A549 (cell line): ENCODE results near the gene TIMP3. TPM values are rescaled to one million over a fixed set of nuclear protein-coding genes. Genes with fewer than 3 reads are reported as not detected.

Experiments used
- ATAC-seq, 2 experiments: fragments of 200-7000 bp in 1 of 2; fragments of >200 bp in 1 of 2; cut with Nextera tagmentation in 1 of 2; cut with Tn5 transposase in 1 of 2; 3 replicates each; pipeline versions ENCODE4 v1.8.0 to v1.9.1; 2018 to 2020; ENCODE audit warnings: mild to moderate bottlenecking in 1 of 2, moderate library complexity in 1 of 2
- CTCF ChIA-PET: fragments of 300-600 bp; sonication (Branson Sonifier 250); formaldehyde crosslinking; extraction: SDS; loops from one replicate; lab custom pipeline; 2021; ENCODE audit warnings: antibody characterized with exemption, inconsistent platforms; lab: Yijun Ruan, JAX
- POLR2A ChIA-PET: fragments of 350-600 bp; formaldehyde crosslinking; extraction: SDS; loops from one replicate; lab custom pipeline; 2021; ENCODE audit warnings: antibody characterized with exemption, inconsistent platforms; lab: Yijun Ruan, JAX
- DNase-seq, 2 experiments: peaks; one replicate each; pipeline versions ENCODE4 v3.0.0 to v3.0.0-alpha.2; 2011 to 2016; ENCODE audit warnings: low read depth in 1 of 2, low spot score in 1 of 2
- FAIRE-seq: peaks from 2 replicates; lab custom pipeline; 2011; peaks lifted over from hg19 to GRCh38; lab: Jason Lieb, UNC
- H3K27ac ChIP-seq, 2 experiments: fragments of >200 bp; sonication (Bioruptor Twin); formaldehyde crosslinking; 3 replicates each; pipeline ENCODE4 v1.5.1; 2016 to 2017
- H3K4me1 ChIP-seq: fragments of >200 bp; sonication (Bioruptor Twin); formaldehyde crosslinking; 3 replicates; pipeline ENCODE4 v1.6.1; 2016
- H3K4me2 ChIP-seq: fragments of >200 bp; sonication (Bioruptor Twin); formaldehyde crosslinking; 3 replicates; pipeline ENCODE4 v1.6.1; 2016
- H3K4me3 ChIP-seq: fragments of >200 bp; sonication (Bioruptor Twin); formaldehyde crosslinking; 3 replicates; pipeline ENCODE4 v1.5.1; 2016
- H3K9me3 ChIP-seq: fragments of >200 bp; sonication (Bioruptor Twin); formaldehyde crosslinking; 3 replicates; pipeline ENCODE4 v1.6.1; 2016
- CHD4 ChIP-seq: fragments of 200-600 bp; sonication (generic); IDR thresholded peaks from 2 replicates; pipeline ENCODE4 v1.6.1; 2016; ENCODE audit warnings: antibody characterized with exemption, mild to moderate bottlenecking, borderline replicate concordance
- EHMT2 ChIP-seq: fragments of 200-600 bp; sonication (generic); IDR thresholded peaks from 2 replicates; pipeline ENCODE4 v1.6.1; 2016; ENCODE audit warnings: antibody characterized with exemption, low read depth, mild to moderate bottlenecking, moderate library complexity
- ESRRA ChIP-seq: fragments of 150-350 bp; IDR thresholded peaks from 2 replicates; pipeline ENCODE4 v1.6.1; 2014; ENCODE audit warnings: mild to moderate bottlenecking, low read length, borderline replicate concordance
- FOSB ChIP-seq: fragments of 250-450 bp; sonication (Bioruptor Pico); IDR thresholded peaks from 2 replicates; pipeline ENCODE4 v1.5.0; 2020; ENCODE audit warnings: mild to moderate bottlenecking, moderate library complexity
- FOSL2 ChIP-seq, 2 experiments: fragments of 450-650 bp in 1 of 2; fragments of >200 bp in 1 of 2; sonication (Bioruptor Twin) in 1 of 2; formaldehyde crosslinking; IDR thresholded peaks; 2 replicates each; pipeline versions ENCODE4 v1.5.0 to v1.6.1; 2016 to 2020; ENCODE audit warnings: mild to moderate bottlenecking in 1 of 2, moderate library complexity in 1 of 2
- GATA3 ChIP-seq: IDR thresholded peaks from 2 replicates; pipeline ENCODE4 v1.6.1; 2012; ENCODE audit warnings: borderline replicate concordance
- HDAC2 ChIP-seq: fragments of 200-600 bp; sonication (generic); IDR thresholded peaks from 2 replicates; pipeline ENCODE4 v1.6.1; 2016
- HEYL ChIP-seq: fragments of 250-450 bp; sonication (Bioruptor Pico); IDR thresholded peaks from 2 replicates; pipeline ENCODE4 v1.8.0; 2021; ENCODE audit warnings: mild to moderate bottlenecking, moderate library complexity
- HOXA7 ChIP-seq: fragments of 250-450 bp; sonication (Bioruptor Pico); IDR thresholded peaks from 2 replicates; pipeline ENCODE4 v1.5.0; 2020; ENCODE audit warnings: mild to moderate bottlenecking, moderate library complexity
- HOXB5 ChIP-seq: fragments of 250-450 bp; sonication (Bioruptor Pico); IDR thresholded peaks from 2 replicates; pipeline ENCODE4 v1.5.0; 2020; ENCODE audit warnings: mild to moderate bottlenecking, moderate library complexity
- JUN ChIP-seq, 2 experiments: fragments of >200 bp; sonication (Bioruptor Twin); formaldehyde crosslinking; IDR thresholded peaks; 2 replicates in 1 of 2; 3 replicates in 1 of 2; pipeline ENCODE4 v1.6.1; 2016 to 2017
- JUNB ChIP-seq: fragments of >200 bp; sonication (Bioruptor Twin); formaldehyde crosslinking; IDR thresholded peaks from 2 replicates; pipeline ENCODE4 v1.6.1; 2016
- KDM1A ChIP-seq: fragments of 200-600 bp; sonication (generic); IDR thresholded peaks from 2 replicates; pipeline ENCODE4 v1.6.1; 2016; ENCODE audit warnings: low read depth, mild to moderate bottlenecking
- KDM5A ChIP-seq: fragments of 200-600 bp; sonication (generic); IDR thresholded peaks from 2 replicates; pipeline ENCODE4 v1.6.1; 2016; ENCODE audit warnings: antibody characterized with exemption, mild to moderate bottlenecking
- MAFK ChIP-seq: fragments of 450-650 bp; IDR thresholded peaks from 2 replicates; pipeline ENCODE4 v1.6.1; 2014; ENCODE audit not compliant: partially characterized antibody
- NFE2L2 ChIP-seq: fragments of 150-350 bp; conservative IDR thresholded peaks from 2 replicates; pipeline ENCODE4 v1.6.1; 2014; ENCODE audit warnings: low read length
- PHF8 ChIP-seq: fragments of 200-600 bp; sonication (generic); IDR thresholded peaks from 2 replicates; pipeline ENCODE4 v1.6.1; 2016; ENCODE audit warnings: low read depth, mild to moderate bottlenecking, antibody characterized with exemption, moderate library complexity, borderline replicate concordance
- POLR2A ChIP-seq: IDR thresholded peaks from 2 replicates; pipeline ENCODE4 v1.6.1; 2012; ENCODE audit warnings: mild to moderate bottlenecking, low read length
- POLR2AphosphoS2 ChIP-seq: conservative IDR thresholded peaks from 2 replicates; pipeline ENCODE4 v1.6.1; 2012; ENCODE audit warnings: low read length, improper control_type of control experiment, inconsistent platforms
- RAD21 ChIP-seq, 2 experiments: fragments of >200 bp in 1 of 2; sonication (Bioruptor Twin) in 1 of 2; formaldehyde crosslinking in 1 of 2; IDR thresholded peaks in 1 of 2; conservative IDR thresholded peaks in 1 of 2; 2 replicates in 1 of 2; 3 replicates in 1 of 2; pipeline ENCODE4 v1.6.1; 2012 to 2018; ENCODE audit warnings: inconsistent platforms in 1 of 2
- RARB ChIP-seq: fragments of 250-450 bp; sonication (Bioruptor Pico); IDR thresholded peaks from 2 replicates; pipeline ENCODE4 v1.8.0; 2021; ENCODE audit warnings: mild to moderate bottlenecking, moderate library complexity
- RCOR1 ChIP-seq: fragments of 150-350 bp; IDR thresholded peaks from 2 replicates; pipeline ENCODE4 v1.6.1; 2014; ENCODE audit warnings: antibody characterized with exemption, low read length, low read depth
- RFX5 ChIP-seq: fragments of 450-650 bp; IDR thresholded peaks from 2 replicates; pipeline ENCODE4 v1.7.1; 2014; ENCODE audit warnings: antibody characterized with exemption, mild to moderate bottlenecking, moderate library complexity
- ZFP36 ChIP-seq: fragments of 450-650 bp; IDR thresholded peaks from 2 replicates; pipeline ENCODE4 v1.6.1; 2014; ENCODE audit warnings: borderline replicate concordance; ENCODE audit not compliant: partially characterized antibody
- ZSCAN20 ChIP-seq: fragments of 250-450 bp; sonication (Bioruptor Pico); IDR thresholded peaks from 2 replicates; pipeline ENCODE4 v1.8.0; 2022; ENCODE audit warnings: mild to moderate bottlenecking, moderate library complexity
- WGBS: methylation state at CpG from one replicate; pipeline ENCODE4 v1.1.6; 2017; ENCODE audit errors: missing lambda C conversion rate; 5-methylcytosine and 5-hydroxymethylcytosine counted together
- polyA plus RNA-seq, 4 experiments: library from polyadenylated mRNA; depleted of rRNA in 3 of 4; stranded (reverse); fragments of >200 nt; fragmentation: RNase III in 1 of 4; extraction: RNeasy Plus Mini Kit Qiagen cat#74134 plus additional on column Dnase treatment in 1 of 4; gene quantifications; 2 replicates in 3 of 4; 3 replicates in 1 of 4; pipeline ENCODE4 v1.2.3, GENCODE V29; 2011 to 2017
- TF ChIP-seq, protein P1 (sequence below): fragments of >200 bp; sonication (Bioruptor Twin); formaldehyde crosslinking; IDR thresholded peaks from 3 replicates; pipeline ENCODE4 v1.5.1; 2016
- TF ChIP-seq, protein P2 (sequence below): fragments of 200-600 bp; sonication (generic); IDR thresholded peaks from 2 replicates; pipeline ENCODE4 v1.6.1; 2016; ENCODE audit warnings: antibody characterized with exemption, mild to moderate bottlenecking, moderate library complexity
- TF ChIP-seq, protein P3 (sequence below): IDR thresholded peaks from 2 replicates; pipeline ENCODE4 v1.6.1; 2012
- TF ChIP-seq, protein P4 (sequence below): fragments of 250-450 bp; sonication (Bioruptor Pico); IDR thresholded peaks from 2 replicates; pipeline ENCODE4 v1.5.0; 2021; ENCODE audit warnings: mild to moderate bottlenecking, moderate library complexity, borderline replicate concordance
- TF ChIP-seq, protein P5 (sequence below): fragments of >200 bp; sonication (Bioruptor Twin); formaldehyde crosslinking; IDR thresholded peaks from 2 replicates; pipeline ENCODE4 v1.6.1; 2016

The TIMP3 gene
- polyA plus RNA-seq, 2 of the 4 experiments (the other 2 are of a cell fraction), result 1.4 to 1.7 TPM

GRCh38 chr22:32776397-32776796 is 25.1 kb upstream of the TIMP3 start:
- no peak overlapping the region for H3K4me2 ChIP-seq
- FAIRE-seq, result no peak
- 61% methylated on average over 4 of the region's 4 CpGs for WGBS
- POLR2A ChIA-PET, result no interaction called here
- no peaks in the 10 kb centered on the region for H3K9me3 ChIP-seq
- ATAC-seq, result no peak
- CTCF ChIA-PET, result interaction anchor here (0.7 to 1.9 kb wide), 6 partner anchors 11 to 248 kb away, joined by 3 to 6 read pairs (median 4); no protein-coding TSS in a partner anchor
- no peak overlapping the region for H3K27ac ChIP-seq
- no peak for DNase-seq
- H3K4me1 ChIP-seq, result no peaks in the 10 kb centered on the region
- no peak overlapping the region for H3K4me3 ChIP-seq
- TF ChIP-seq ZFP36, result no peak
- no peak for TF ChIP-seq JUN (IDR thresholded peaks at IDR 0.05)
- TF ChIP-seq KDM1A, result no peak
- no peak for TF ChIP-seq FOSL2 (IDR thresholded peaks at IDR 0.05)
- TF ChIP-seq FOSL2 (CRISPR knock-in tag; IDR thresholded peaks at IDR 0.05), result no peak
- TF ChIP-seq GATA3, result no peak
- no peak for TF ChIP-seq HOXA7 (CRISPR knock-in tag)
- no peak for TF ChIP-seq POLR2AphosphoS2
- TF ChIP-seq, protein P1, sequence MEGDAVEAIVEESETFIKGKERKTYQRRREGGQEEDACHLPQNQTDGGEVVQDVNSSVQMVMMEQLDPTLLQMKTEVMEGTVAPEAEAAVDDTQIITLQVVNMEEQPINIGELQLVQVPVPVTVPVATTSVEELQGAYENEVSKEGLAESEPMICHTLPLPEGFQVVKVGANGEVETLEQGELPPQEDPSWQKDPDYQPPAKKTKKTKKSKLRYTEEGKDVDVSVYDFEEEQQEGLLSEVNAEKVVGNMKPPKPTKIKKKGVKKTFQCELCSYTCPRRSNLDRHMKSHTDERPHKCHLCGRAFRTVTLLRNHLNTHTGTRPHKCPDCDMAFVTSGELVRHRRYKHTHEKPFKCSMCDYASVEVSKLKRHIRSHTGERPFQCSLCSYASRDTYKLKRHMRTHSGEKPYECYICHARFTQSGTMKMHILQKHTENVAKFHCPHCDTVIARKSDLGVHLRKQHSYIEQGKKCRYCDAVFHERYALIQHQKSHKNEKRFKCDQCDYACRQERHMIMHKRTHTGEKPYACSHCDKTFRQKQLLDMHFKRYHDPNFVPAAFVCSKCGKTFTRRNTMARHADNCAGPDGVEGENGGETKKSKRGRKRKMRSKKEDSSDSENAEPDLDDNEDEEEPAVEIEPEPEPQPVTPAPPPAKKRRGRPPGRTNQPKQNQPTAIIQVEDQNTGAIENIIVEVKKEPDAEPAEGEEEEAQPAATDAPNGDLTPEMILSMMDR, result no peak
- TF ChIP-seq RCOR1, result no peak
- TF ChIP-seq PHF8, result no peak
- no peak for TF ChIP-seq RFX5
- no peak for TF ChIP-seq RAD21 (conservative IDR thresholded peaks at IDR 0.05 in 1 of 2, IDR thresholded peaks at IDR 0.05 in 1 of 2)
- no peak for TF ChIP-seq JUNB
- no peak for TF ChIP-seq HOXB5 (CRISPR knock-in tag)
- TF ChIP-seq, protein P2, sequence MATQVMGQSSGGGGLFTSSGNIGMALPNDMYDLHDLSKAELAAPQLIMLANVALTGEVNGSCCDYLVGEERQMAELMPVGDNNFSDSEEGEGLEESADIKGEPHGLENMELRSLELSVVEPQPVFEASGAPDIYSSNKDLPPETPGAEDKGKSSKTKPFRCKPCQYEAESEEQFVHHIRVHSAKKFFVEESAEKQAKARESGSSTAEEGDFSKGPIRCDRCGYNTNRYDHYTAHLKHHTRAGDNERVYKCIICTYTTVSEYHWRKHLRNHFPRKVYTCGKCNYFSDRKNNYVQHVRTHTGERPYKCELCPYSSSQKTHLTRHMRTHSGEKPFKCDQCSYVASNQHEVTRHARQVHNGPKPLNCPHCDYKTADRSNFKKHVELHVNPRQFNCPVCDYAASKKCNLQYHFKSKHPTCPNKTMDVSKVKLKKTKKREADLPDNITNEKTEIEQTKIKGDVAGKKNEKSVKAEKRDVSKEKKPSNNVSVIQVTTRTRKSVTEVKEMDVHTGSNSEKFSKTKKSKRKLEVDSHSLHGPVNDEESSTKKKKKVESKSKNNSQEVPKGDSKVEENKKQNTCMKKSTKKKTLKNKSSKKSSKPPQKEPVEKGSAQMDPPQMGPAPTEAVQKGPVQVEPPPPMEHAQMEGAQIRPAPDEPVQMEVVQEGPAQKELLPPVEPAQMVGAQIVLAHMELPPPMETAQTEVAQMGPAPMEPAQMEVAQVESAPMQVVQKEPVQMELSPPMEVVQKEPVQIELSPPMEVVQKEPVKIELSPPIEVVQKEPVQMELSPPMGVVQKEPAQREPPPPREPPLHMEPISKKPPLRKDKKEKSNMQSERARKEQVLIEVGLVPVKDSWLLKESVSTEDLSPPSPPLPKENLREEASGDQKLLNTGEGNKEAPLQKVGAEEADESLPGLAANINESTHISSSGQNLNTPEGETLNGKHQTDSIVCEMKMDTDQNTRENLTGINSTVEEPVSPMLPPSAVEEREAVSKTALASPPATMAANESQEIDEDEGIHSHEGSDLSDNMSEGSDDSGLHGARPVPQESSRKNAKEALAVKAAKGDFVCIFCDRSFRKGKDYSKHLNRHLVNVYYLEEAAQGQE, result no peak
- TF ChIP-seq CHD4, result no peak

GRCh38 chr22:32776802-32777201 is 24.7 kb upstream of the TIMP3 start:
- Histone ChIP-seq H3K4me1 (no peaks in the 10 kb centered on the region), H3K9me3 (no peaks in the 10 kb centered on the region), H3K27ac (no peak overlapping the region), H3K4me3 (no peak overlapping the region), H3K4me2 (no peak overlapping the region)
- POLR2A ChIA-PET, result no interaction called here
- CTCF ChIA-PET, result interaction anchor here (0.7 to 1.8 kb wide), 3 partner anchors 19 to 248 kb away, joined by 3 to 7 read pairs (median 5); no protein-coding TSS in a partner anchor
- FAIRE-seq (no peak), DNase-seq (no peak), ATAC-seq (no peak)
- 37% methylated on average over 6 of the region's 7 CpGs for whole genome bisulfite sequencing
- TF ChIP-seq ESRRA (no peak), ZSCAN20 (CRISPR knock-in tag) (no peak), NFE2L2 (no peak), RCOR1 (no peak), POLR2A (no peak), RARB (CRISPR knock-in tag) (no peak), HOXB5 (CRISPR knock-in tag) (no peak), KDM5A (no peak), PHF8 (no peak), HEYL (CRISPR knock-in tag) (no peak), MAFK (no peak), HDAC2 (no peak), EHMT2 (no peak), FOSB (CRISPR knock-in tag) (no peak)
- TF ChIP-seq, protein P3, sequence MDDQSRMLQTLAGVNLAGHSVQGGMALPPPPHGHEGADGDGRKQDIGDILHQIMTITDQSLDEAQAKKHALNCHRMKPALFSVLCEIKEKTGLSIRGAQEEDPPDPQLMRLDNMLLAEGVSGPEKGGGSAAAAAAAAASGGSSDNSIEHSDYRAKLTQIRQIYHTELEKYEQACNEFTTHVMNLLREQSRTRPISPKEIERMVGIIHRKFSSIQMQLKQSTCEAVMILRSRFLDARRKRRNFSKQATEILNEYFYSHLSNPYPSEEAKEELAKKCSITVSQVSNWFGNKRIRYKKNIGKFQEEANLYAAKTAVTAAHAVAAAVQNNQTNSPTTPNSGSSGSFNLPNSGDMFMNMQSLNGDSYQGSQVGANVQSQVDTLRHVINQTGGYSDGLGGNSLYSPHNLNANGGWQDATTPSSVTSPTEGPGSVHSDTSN, result no peak
- TF ChIP-seq, protein P4, sequence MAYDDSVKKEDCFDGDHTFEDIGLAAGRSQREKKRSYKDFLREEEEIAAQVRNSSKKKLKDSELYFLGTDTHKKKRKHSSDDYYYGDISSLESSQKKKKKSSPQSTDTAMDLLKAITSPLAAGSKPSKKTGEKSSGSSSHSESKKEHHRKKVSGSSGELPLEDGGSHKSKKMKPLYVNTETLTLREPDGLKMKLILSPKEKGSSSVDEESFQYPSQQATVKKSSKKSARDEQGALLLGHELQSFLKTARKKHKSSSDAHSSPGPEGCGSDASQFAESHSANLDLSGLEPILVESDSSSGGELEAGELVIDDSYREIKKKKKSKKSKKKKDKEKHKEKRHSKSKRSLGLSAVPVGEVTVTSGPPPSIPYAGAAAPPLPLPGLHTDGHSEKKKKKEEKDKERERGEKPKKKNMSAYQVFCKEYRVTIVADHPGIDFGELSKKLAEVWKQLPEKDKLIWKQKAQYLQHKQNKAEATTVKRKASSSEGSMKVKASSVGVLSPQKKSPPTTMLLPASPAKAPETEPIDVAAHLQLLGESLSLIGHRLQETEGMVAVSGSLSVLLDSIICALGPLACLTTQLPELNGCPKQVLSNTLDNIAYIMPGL, result no peak
- TF ChIP-seq, protein P5, sequence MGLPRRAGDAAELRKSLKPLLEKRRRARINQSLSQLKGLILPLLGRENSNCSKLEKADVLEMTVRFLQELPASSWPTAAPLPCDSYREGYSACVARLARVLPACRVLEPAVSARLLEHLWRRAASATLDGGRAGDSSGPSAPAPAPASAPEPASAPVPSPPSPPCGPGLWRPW, result no peak
